Measurements from ENCODE around the gene ATF3. TPM values are rescaled to one million over a fixed set of nuclear protein-coding genes. Genes with fewer than 3 reads are reported as not detected.

ATF3 gene
- total RNA-seq, 1 experiment from 2014 or later = 335 TPM

- peak; percentile 49 for DNase-seq
- BruUV-seq (replicated peaks) = no TSS peak
These were observed 11.1 kb upstream of the ATF3 start for GRCh38 chr1:212597487-212597886.

GRCh38 chr1:212600071-212600915 lies 8.3 kb upstream of the ATF3 start:
- H4K20me1 ChIP-seq (ENCODE audit: low read length) = no peaks in the 10 kb centered on the region
- no peaks in the 10 kb centered on the region for H3K9me2 ChIP-seq (replicated peaks; ENCODE audit: low read length)
- H3K9ac ChIP-seq (ENCODE audit: low read length) = peak overlapping the region; percentile 1; the same call in 1 of the 2 replicates
- H3K79me2 ChIP-seq (ENCODE audit: low read length) = no peaks in the 10 kb centered on the region
- H3K27me3 ChIP-seq (ENCODE audit: low read length) = peaks cover 14% of the 10 kb centered on the region
- CTCF ChIA-PET = interaction anchor here (0.6 kb wide), 1 partner anchor 16 kb away, joined by 3 read pairs; no protein-coding TSS in a partner anchor
- BruUV-seq (replicated peaks) = no TSS peak
- peak; percentile 78 for DNase-seq
- intact Hi-C loops (cut with micrococcal nuclease) = no loop called here
- H3K4me1 ChIP-seq (ENCODE audit: insufficient read depth, low read length) = peaks cover 52% of the 10 kb centered on the region
- no peaks in the 10 kb centered on the region for H3K9me3 ChIP-seq (ENCODE audit: low read length)
- peak overlapping the region; percentile 75 for H3K27ac ChIP-seq (ENCODE audit: low read length)
- H3K4me3 ChIP-seq (ENCODE audit: low read length) = peak overlapping the region; percentile 2; the same call in 1 of the 2 replicates
- no peak for TF ChIP-seq EZH2phosphoT487 (IDR thresholded peaks at IDR 0.05; ENCODE audit: borderline replicate concordance, low read length)
- TF ChIP-seq EZH2 (IDR thresholded peaks at IDR 0.05; ENCODE audit: low read length, unreplicated experiment) = no peak
- no peak for TF ChIP-seq CTCF (conservative IDR thresholded peaks at IDR 0.05; ENCODE audit: low read depth, low read length)
- no peak overlapping the region for H2AFZ ChIP-seq (ENCODE audit: low read length)
- H3K36me3 ChIP-seq (ENCODE audit: low read depth, low read length) = no peaks in the 10 kb centered on the region
- POLR2A ChIA-PET (ENCODE audit: unreplicated experiment) = interaction anchor here (0.7 kb wide), 1 partner anchor 8 kb away, joined by 5 read pairs; no protein-coding TSS in a partner anchor
- peak overlapping the region; percentile 52 for H3K4me2 ChIP-seq (ENCODE audit: low read length)
- peaks cover 7% of the 10 kb centered on the region for H3F3A ChIP-seq (ENCODE audit: low read length, unreplicated experiment)
- ATAC-seq = no peak

More at GRCh38 chr1:212597487-212597886, 11.1 kb upstream of the ATF3 start:
- Histone ChIP-seq H3K9me2 (replicated peaks; ENCODE audit: low read length) (no peaks in the 10 kb centered on the region), H3K9me3 (ENCODE audit: low read length) (no peaks in the 10 kb centered on the region), H3F3A (ENCODE audit: low read length, unreplicated experiment) (peaks cover 7% of the 10 kb centered on the region), H3K4me3 (ENCODE audit: low read length) (no peak overlapping the region), H3K4me2 (ENCODE audit: low read length) (peak overlapping the region; percentile 0; the same call in 1 of the 2 replicates), H3K36me3 (ENCODE audit: low read depth, low read length) (no peaks in the 10 kb centered on the region), H3K27me3 (ENCODE audit: low read length) (no peaks in the 10 kb centered on the region), H3K4me1 (ENCODE audit: insufficient read depth, low read length) (peaks cover 59% of the 10 kb centered on the region), H2AFZ (ENCODE audit: low read length) (no peak overlapping the region), H3K27ac (ENCODE audit: low read length) (no peak overlapping the region), H3K79me2 (ENCODE audit: low read length) (no peaks in the 10 kb centered on the region), H3K9ac (ENCODE audit: low read length) (no peak overlapping the region), H4K20me1 (ENCODE audit: low read length) (no peaks in the 10 kb centered on the region)
- CTCF ChIA-PET = interaction anchor here (1.0 kb wide), 1 partner anchor 120 kb away, joined by 3 read pairs; no protein-coding TSS in a partner anchor
- ATAC-seq = no peak
- POLR2A ChIA-PET (ENCODE audit: unreplicated experiment) = interaction anchor here (0.6 to 1.8 kb wide), 3 partner anchors 11 to 342 kb away, joined by 3 to 47 read pairs (median 5); partner anchors contain the start of gene ATF3
- no peak for TF ChIP-seq EZH2phosphoT487 (IDR thresholded peaks at IDR 0.05; ENCODE audit: borderline replicate concordance, low read length)
- no peak for TF ChIP-seq CTCF (conservative IDR thresholded peaks at IDR 0.05; ENCODE audit: low read depth, low read length)
- no peak for TF ChIP-seq EZH2 (IDR thresholded peaks at IDR 0.05; ENCODE audit: low read length, unreplicated experiment)
- intact Hi-C loops (cut with micrococcal nuclease) = loop anchor here (2.0 kb wide), 1 partner anchor 31 kb away; no protein-coding TSS in a partner anchor

All from PC-3 (cell line).